BJ (cell line): ENCODE measurements around the gene NDUFA3. TPM values are rescaled to one million over a fixed set of nuclear protein-coding genes. Genes with fewer than 3 reads are reported as not detected.

Experiments used
- polyA plus RNA-seq: library from polyadenylated mRNA; depleted of rRNA; stranded (reverse); fragments of >200 nt; gene quantifications from 2 replicates; pipeline ENCODE4 v1.2.3, GENCODE V29; 2011; rRNA removed

Gene NDUFA3
- polyA plus RNA-seq, 1 experiment, result 26.6 TPM

Other genes starting within 250 kb of the NDUFA3 start
- 92.9 and 134 TPM in 2 replicates for gene MYADM, start 235.0 kb upstream of the NDUFA3 start, polyA plus RNA-seq
- gene PRKCG, start 220.7 kb upstream of the NDUFA3 start, polyA plus RNA-seq, result not detected in 2 replicates
- gene CACNG7, start 193.6 kb upstream of the NDUFA3 start, polyA plus RNA-seq, result 0.50 and 0.90 TPM in 2 replicates
- gene CACNG8, start 139.9 kb upstream of the NDUFA3 start, polyA plus RNA-seq, result 0.01 and 0.02 TPM in 2 replicates
- 0.04 TPM in 2 replicates for gene CACNG6, start 111.2 kb upstream of the NDUFA3 start, polyA plus RNA-seq
- not detected in 2 replicates for gene VSTM1, start 39.0 kb upstream of the NDUFA3 start, polyA plus RNA-seq
- not detected in 2 replicates for gene TARM1, start 21.5 kb upstream of the NDUFA3 start, polyA plus RNA-seq
- gene OSCAR, start 2.1 kb upstream of the NDUFA3 start, polyA plus RNA-seq, result 0.27 and 0.66 TPM in 2 replicates
- 15.3 and 18.8 TPM in 2 replicates for gene TFPT, start 12.8 kb downstream of the NDUFA3 start, polyA plus RNA-seq
- 27.7 and 39.4 TPM in 2 replicates for gene PRPF31, start 12.9 kb downstream of the NDUFA3 start, polyA plus RNA-seq
- gene CNOT3, start 34.9 kb downstream of the NDUFA3 start, polyA plus RNA-seq, result 6.2 and 6.3 TPM in 2 replicates
- 3.7 and 4.4 TPM in 2 replicates for gene LENG1, start 56.9 kb downstream of the NDUFA3 start, polyA plus RNA-seq
- 0.54 and 0.55 TPM in 2 replicates for gene TMC4, start 70.3 kb downstream of the NDUFA3 start, polyA plus RNA-seq
- gene MBOAT7, start 86.7 kb downstream of the NDUFA3 start, polyA plus RNA-seq, result 75.1 and 101 TPM in 2 replicates
- 36.2 and 53.9 TPM in 2 replicates for gene TSEN34, start 88.5 kb downstream of the NDUFA3 start, polyA plus RNA-seq
- gene RPS9, start 98.0 kb downstream of the NDUFA3 start, polyA plus RNA-seq, result 2,387 and 3,504 TPM in 2 replicates
- gene LILRB3, start 120.2 kb downstream of the NDUFA3 start, polyA plus RNA-seq, result not detected in 2 replicates
- gene LILRA6, start 139.9 kb downstream of the NDUFA3 start, polyA plus RNA-seq, result not detected in 2 replicates
- gene LILRB5, start 154.4 kb downstream of the NDUFA3 start, polyA plus RNA-seq, result not detected in 2 replicates
- gene LILRB2, start 178.3 kb downstream of the NDUFA3 start, polyA plus RNA-seq, result not detected in 2 replicates
- gene LILRA5, start 210.3 kb downstream of the NDUFA3 start, polyA plus RNA-seq, result not detected in 2 replicates
- not detected in 2 replicates for gene LILRA4, start 236.3 kb downstream of the NDUFA3 start, polyA plus RNA-seq